Ishikawa (cell line): ENCODE measurements around the gene RBMS3.

Experiments
- CEBPB ChIP-seq: IDR thresholded peaks from 2 replicates; pipeline ENCODE4 v1.6.1; 2012
- CREB1 ChIP-seq: IDR thresholded peaks from 2 replicates; pipeline ENCODE4 v1.6.1; 2012; ENCODE audit warnings: low read depth
- EGR1 ChIP-seq: IDR thresholded peaks from 2 replicates; pipeline ENCODE4 v1.6.1; 2012
- EP300 ChIP-seq: IDR thresholded peaks from 2 replicates; pipeline ENCODE4 v1.6.1; 2012; ENCODE audit warnings: borderline replicate concordance
- FOXM1 ChIP-seq: IDR thresholded peaks from 2 replicates; pipeline ENCODE4 v1.6.1; 2012; ENCODE audit warnings: low read depth, borderline replicate concordance
- NFIC ChIP-seq: IDR thresholded peaks from 2 replicates; pipeline ENCODE4 v1.6.1; 2012
- RAD21 ChIP-seq: IDR thresholded peaks from 2 replicates; pipeline ENCODE4 v1.6.1; 2012; ENCODE audit warnings: low read depth
- TAF1 ChIP-seq: IDR thresholded peaks from 2 replicates; pipeline ENCODE4 v1.6.1; 2012; ENCODE audit warnings: low read depth, mild to moderate bottlenecking
- TCF12 ChIP-seq: IDR thresholded peaks from 2 replicates; pipeline ENCODE4 v1.6.1; 2012; ENCODE audit warnings: low read depth
- TEAD4 ChIP-seq: IDR thresholded peaks from 2 replicates; pipeline ENCODE4 v1.6.1; 2012
- YY1 ChIP-seq: IDR thresholded peaks from 2 replicates; pipeline ENCODE4 v1.6.1; 2012; ENCODE audit warnings: low read depth
- ZBTB7A ChIP-seq: IDR thresholded peaks from 2 replicates; pipeline ENCODE4 v1.6.1; 2012; ENCODE audit warnings: low read depth
- TF ChIP-seq, protein P1 (sequence below): IDR thresholded peaks from 2 replicates; pipeline ENCODE4 v1.6.1; 2012; ENCODE audit warnings: low read depth, mild to moderate bottlenecking
- TF ChIP-seq, protein P2 (sequence below): IDR thresholded peaks from 2 replicates; pipeline ENCODE4 v1.6.1; 2012
- TF ChIP-seq, protein P3 (sequence below): IDR thresholded peaks from 2 replicates; pipeline ENCODE4 v1.6.1; 2012

RBMS3 gene

DNA sequence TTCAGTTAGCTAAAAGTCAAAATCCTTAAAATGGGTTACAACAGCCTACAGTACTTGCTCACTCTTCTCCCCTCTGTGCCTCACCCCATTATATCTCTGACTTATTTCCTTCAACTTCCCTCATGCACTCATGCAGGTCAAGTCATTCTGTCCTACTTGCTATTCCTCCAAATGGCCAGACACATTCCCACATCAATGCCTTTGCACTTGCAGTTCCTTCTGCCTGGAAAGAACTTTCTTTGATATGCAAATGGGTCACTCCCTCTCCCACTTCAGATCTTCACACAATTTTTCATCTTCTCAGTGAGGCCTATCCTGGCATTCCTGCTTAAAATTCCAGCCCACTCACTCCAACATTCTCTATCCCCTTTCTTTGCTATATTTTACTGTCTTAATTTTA lies 778.4 kb downstream of the RBMS3 start:
- no peak for TF ChIP-seq NFIC
- TF ChIP-seq RAD21, result no peak
- no peak for TF ChIP-seq CREB1
- TF ChIP-seq ZBTB7A, result no peak
- no peak for TF ChIP-seq FOXM1
- TF ChIP-seq, protein P1, sequence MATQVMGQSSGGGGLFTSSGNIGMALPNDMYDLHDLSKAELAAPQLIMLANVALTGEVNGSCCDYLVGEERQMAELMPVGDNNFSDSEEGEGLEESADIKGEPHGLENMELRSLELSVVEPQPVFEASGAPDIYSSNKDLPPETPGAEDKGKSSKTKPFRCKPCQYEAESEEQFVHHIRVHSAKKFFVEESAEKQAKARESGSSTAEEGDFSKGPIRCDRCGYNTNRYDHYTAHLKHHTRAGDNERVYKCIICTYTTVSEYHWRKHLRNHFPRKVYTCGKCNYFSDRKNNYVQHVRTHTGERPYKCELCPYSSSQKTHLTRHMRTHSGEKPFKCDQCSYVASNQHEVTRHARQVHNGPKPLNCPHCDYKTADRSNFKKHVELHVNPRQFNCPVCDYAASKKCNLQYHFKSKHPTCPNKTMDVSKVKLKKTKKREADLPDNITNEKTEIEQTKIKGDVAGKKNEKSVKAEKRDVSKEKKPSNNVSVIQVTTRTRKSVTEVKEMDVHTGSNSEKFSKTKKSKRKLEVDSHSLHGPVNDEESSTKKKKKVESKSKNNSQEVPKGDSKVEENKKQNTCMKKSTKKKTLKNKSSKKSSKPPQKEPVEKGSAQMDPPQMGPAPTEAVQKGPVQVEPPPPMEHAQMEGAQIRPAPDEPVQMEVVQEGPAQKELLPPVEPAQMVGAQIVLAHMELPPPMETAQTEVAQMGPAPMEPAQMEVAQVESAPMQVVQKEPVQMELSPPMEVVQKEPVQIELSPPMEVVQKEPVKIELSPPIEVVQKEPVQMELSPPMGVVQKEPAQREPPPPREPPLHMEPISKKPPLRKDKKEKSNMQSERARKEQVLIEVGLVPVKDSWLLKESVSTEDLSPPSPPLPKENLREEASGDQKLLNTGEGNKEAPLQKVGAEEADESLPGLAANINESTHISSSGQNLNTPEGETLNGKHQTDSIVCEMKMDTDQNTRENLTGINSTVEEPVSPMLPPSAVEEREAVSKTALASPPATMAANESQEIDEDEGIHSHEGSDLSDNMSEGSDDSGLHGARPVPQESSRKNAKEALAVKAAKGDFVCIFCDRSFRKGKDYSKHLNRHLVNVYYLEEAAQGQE, result no peak
- TF ChIP-seq TEAD4, result no peak
- no peak for TF ChIP-seq CEBPB
- TF ChIP-seq, protein P2, sequence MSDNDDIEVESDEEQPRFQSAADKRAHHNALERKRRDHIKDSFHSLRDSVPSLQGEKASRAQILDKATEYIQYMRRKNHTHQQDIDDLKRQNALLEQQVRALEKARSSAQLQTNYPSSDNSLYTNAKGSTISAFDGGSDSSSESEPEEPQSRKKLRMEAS, result no peak
- no peak for TF ChIP-seq EP300
- no peak for TF ChIP-seq TCF12
- TF ChIP-seq YY1, result no peak
- no peak for TF ChIP-seq EGR1
- TF ChIP-seq, protein P3, sequence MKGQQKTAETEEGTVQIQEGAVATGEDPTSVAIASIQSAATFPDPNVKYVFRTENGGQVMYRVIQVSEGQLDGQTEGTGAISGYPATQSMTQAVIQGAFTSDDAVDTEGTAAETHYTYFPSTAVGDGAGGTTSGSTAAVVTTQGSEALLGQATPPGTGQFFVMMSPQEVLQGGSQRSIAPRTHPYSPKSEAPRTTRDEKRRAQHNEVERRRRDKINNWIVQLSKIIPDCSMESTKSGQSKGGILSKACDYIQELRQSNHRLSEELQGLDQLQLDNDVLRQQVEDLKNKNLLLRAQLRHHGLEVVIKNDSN, result no peak
- TF ChIP-seq TAF1, result no peak
